ENCODE results near the gene PRSS3. TPM values are rescaled to one million over a fixed set of nuclear protein-coding genes. Genes with fewer than 3 reads are reported as not detected.
"Not testable (repeated sequence)": the region's sequence is repeated elsewhere in the genome, so short reads cannot be mapped to it uniquely, and the experiment has no call there.

PRSS3 gene
- total and polyA plus RNA-seq, 4 experiments from 2014 or later, result not detected

- Histone ChIP-seq H3K9me3 (ENCODE audit: control insufficient read depth in 1 of 2, low read length in 2 of 2) (no peaks in the 10 kb centered on the region), H3K4me1 (ENCODE audit: insufficient read depth, low read length) (peaks cover 39% of the 10 kb centered on the region), H3K27ac (ENCODE audit: low read depth, low read length) (peak overlapping the region; percentile 89), H3K27me3 (ENCODE audit: insufficient read depth, low read length) (no peaks in the 10 kb centered on the region), H3K36me3 (ENCODE audit: insufficient read depth, low read length) (no peaks in the 10 kb centered on the region), H3K4me3 (ENCODE audit: low read length in 2 of 2) (peak overlapping the region; percentile 64 to 85)
- Mint-ChIP-seq H3K27ac (peak overlapping the region in 5 of 7 donors; percentile 51 to 96 (median 72)), H3K27me3 (no peaks in the 10 kb centered on the region), H3K36me3 (peaks cover 0 to 10% of the 10 kb centered on the region in 2 donors), H3K4me1 (peaks cover 30 to 59% (median 44%) of the 10 kb centered on the region in 4 donors), H3K9me3 (peaks cover 0 to 2% (median 0%) of the 10 kb centered on the region in 8 donors), H3K4me3 (peak overlapping the region; percentile 82 to 99 (median 96))
- ChIA-PET POLR2A (ENCODE audit: partially characterized antibody) (interaction anchor here (0.8 to 1.8 kb wide), 4 partner anchors 10 to 231 kb away, joined by 3 to 9 read pairs (median 6); partner anchors contain the start of gene UBAP2), CTCF (ENCODE audit: partially characterized antibody) (interaction anchor here (1.6 kb wide), 1 partner anchor 35 kb away, joined by 4 read pairs; no protein-coding TSS in a partner anchor)
- DNase-seq, result peak; percentile 46 to 66 (median 57)
- intact Hi-C loops (cut with micrococcal nuclease), result loop anchor here (1.0 to 10.0 kb wide), 9 partner anchors 231 to 795 kb away; partner anchors contain the start of genes BAG1, CHMP5, DNAI1 and DNAJA1
Observed at GRCh38 chr9:33817327-33818166, 22.2 kb downstream of the PRSS3 start.

- Histone ChIP-seq H3K4me3 (ENCODE audit: low read length in 2 of 2) (peak overlapping the region; percentile 44 to 85), H3K9me3 (ENCODE audit: control insufficient read depth in 1 of 2, low read length in 2 of 2) (no peaks in the 10 kb centered on the region), H3K27me3 (ENCODE audit: insufficient read depth, low read length) (no peaks in the 10 kb centered on the region), H3K4me1 (ENCODE audit: insufficient read depth, low read length) (peaks cover 39% of the 10 kb centered on the region), H3K36me3 (ENCODE audit: insufficient read depth, low read length) (no peaks in the 10 kb centered on the region), H3K27ac (ENCODE audit: low read depth, low read length) (peak overlapping the region; percentile 89)
- Mint-ChIP-seq H3K9me3 (peaks cover 0 to 2% (median 0%) of the 10 kb centered on the region in 8 donors), H3K27ac (peak overlapping the region; percentile 86 to 99 (median 96)), H3K27me3 (no peaks in the 10 kb centered on the region), H3K4me1 (peaks cover 30 to 59% (median 44%) of the 10 kb centered on the region in 4 donors), H3K4me3 (peak overlapping the region; percentile 91 to 99 (median 96)), H3K36me3 (peaks cover 0 to 10% of the 10 kb centered on the region in 2 donors)
- DNase-seq, result peak in 2 of 5 donors; percentile 3 to 7
- POLR2A ChIA-PET (ENCODE audit: partially characterized antibody), result interaction anchor here (0.5 to 1.7 kb wide), 4 partner anchors 9 to 359 kb away, joined by 3 to 9 read pairs (median 4); partner anchors contain the start of gene UBAP2
- intact Hi-C loops (cut with micrococcal nuclease), result loop anchor here (5.0 to 10.0 kb wide), 6 partner anchors 401 to 794 kb away; partner anchors contain the start of genes BAG1, CHMP5, DNAI1 and DNAJA1
- CTCF ChIA-PET (ENCODE audit: partially characterized antibody), result interaction anchor here (0.9 to 1.6 kb wide), 2 partner anchors 32 to 34 kb away, joined by 3 to 4 read pairs; no protein-coding TSS in a partner anchor
Observed at GRCh38 chr9:33818167-33818846, 22.9 kb downstream of the PRSS3 start.

- Mint-ChIP-seq H3K27ac (peak overlapping the region; percentile 86 to 99 (median 96)), H3K36me3 (peaks cover 0 to 10% of the 10 kb centered on the region in 2 donors), H3K4me3 (peak overlapping the region; percentile 91 to 99 (median 96)), H3K27me3 (no peaks in the 10 kb centered on the region), H3K9me3 (peaks cover 0 to 2% (median 0%) of the 10 kb centered on the region in 8 donors), H3K4me1 (peaks cover 27 to 59% (median 41%) of the 10 kb centered on the region in 4 donors)
- Histone ChIP-seq H3K27ac (ENCODE audit: low read depth, low read length) (peak overlapping the region; percentile 89), H3K4me3 (ENCODE audit: low read length in 2 of 2) (peak overlapping the region; percentile 44 to 85), H3K27me3 (ENCODE audit: insufficient read depth, low read length) (no peaks in the 10 kb centered on the region), H3K4me1 (ENCODE audit: insufficient read depth, low read length) (peaks cover 39% of the 10 kb centered on the region), H3K36me3 (ENCODE audit: insufficient read depth, low read length) (no peaks in the 10 kb centered on the region), H3K9me3 (ENCODE audit: control insufficient read depth in 1 of 2, low read length in 2 of 2) (no peaks in the 10 kb centered on the region)
- no peak for DNase-seq
- CTCF ChIA-PET (ENCODE audit: partially characterized antibody), result interaction anchor here (0.9 to 1.6 kb wide), 2 partner anchors 31 to 33 kb away, joined by 3 to 4 read pairs; no protein-coding TSS in a partner anchor
- POLR2A ChIA-PET (ENCODE audit: partially characterized antibody), result interaction anchor here (1.6 to 1.7 kb wide), 2 partner anchors 25 to 230 kb away, joined by 4 to 9 read pairs; partner anchors contain the start of gene UBAP2
- intact Hi-C loops (cut with micrococcal nuclease), result loop anchor here (5.0 to 10.0 kb wide), 6 partner anchors 402 to 794 kb away; partner anchors contain the start of genes BAG1, CHMP5, DNAI1 and DNAJA1
Observed at GRCh38 chr9:33818847-33819500, 23.6 kb downstream of the PRSS3 start.

GRCh38 chr9:33820231-33820745, 24.9 kb downstream of the PRSS3 start:
- Histone ChIP-seq H3K27ac (ENCODE audit: low read depth, low read length) (no peak overlapping the region), H3K27me3 (ENCODE audit: insufficient read depth, low read length) (no peaks in the 10 kb centered on the region), H3K9me3 (ENCODE audit: control insufficient read depth in 1 of 2, low read length in 2 of 2) (no peaks in the 10 kb centered on the region), H3K4me3 (ENCODE audit: low read length in 2 of 2) (no peak overlapping the region), H3K4me1 (ENCODE audit: insufficient read depth, low read length) (peaks cover 39% of the 10 kb centered on the region), H3K36me3 (ENCODE audit: insufficient read depth, low read length) (no peaks in the 10 kb centered on the region)
- H3K9me3 Mint-ChIP-seq, result peaks cover 0 to 2% (median 0%) of the 10 kb centered on the region in 8 donors
- ChIA-PET CTCF (ENCODE audit: partially characterized antibody) (no interaction called here), POLR2A (ENCODE audit: partially characterized antibody) (no interaction called here)
- H3K27me3 Mint-ChIP-seq, result no peaks in the 10 kb centered on the region
- peak overlapping the region in 7 of 8 donors; percentile 13 to 83 (median 51) for H3K4me3 Mint-ChIP-seq
- H3K4me1 Mint-ChIP-seq, result peaks cover 24 to 49% (median 35%) of the 10 kb centered on the region in 4 donors
- H3K36me3 Mint-ChIP-seq, result peaks cover 0 to 10% of the 10 kb centered on the region in 2 donors
- intact Hi-C loops (cut with micrococcal nuclease), result no loop called here
- DNase-seq, result no peak
- H3K27ac Mint-ChIP-seq, result peak overlapping the region in 4 of 7 donors; percentile 8 to 96 (median 44)

- POLR2A ChIA-PET (ENCODE audit: partially characterized antibody), result no interaction called here
- Mint-ChIP-seq H3K9me3 (no peaks in the 10 kb centered on the region), H3K4me1 (peaks cover 14 to 31% (median 21%) of the 10 kb centered on the region in 4 donors), H3K27ac (peak overlapping the region in 1 of 7 donors; percentile 7), H3K36me3 (peaks cover 0 to under 1% of the 10 kb centered on the region in 2 donors), H3K4me3 (no peak overlapping the region), H3K27me3 (no peaks in the 10 kb centered on the region)
- CTCF ChIA-PET (ENCODE audit: partially characterized antibody), result interaction anchor here (1.4 to 1.9 kb wide), 3 partner anchors 10 to 28 kb away, joined by 3 to 5 read pairs (median 5); no protein-coding TSS in a partner anchor
- intact Hi-C loops (cut with micrococcal nuclease), result no loop called here
- no peak overlapping the region for H3K4me3 ChIP-seq (ENCODE audit: low read length in 2 of 2)
- no peaks in the 10 kb centered on the region for H3K27me3 ChIP-seq (ENCODE audit: insufficient read depth, low read length)
- no peak for DNase-seq
- no peak overlapping the region for H3K27ac ChIP-seq (ENCODE audit: low read depth, low read length)
- H3K4me1 ChIP-seq (ENCODE audit: insufficient read depth, low read length), result peaks cover 26% of the 10 kb centered on the region
- no peaks in the 10 kb centered on the region for H3K9me3 ChIP-seq (ENCODE audit: control insufficient read depth in 1 of 2, low read length in 2 of 2)
- no peaks in the 10 kb centered on the region for H3K36me3 ChIP-seq (ENCODE audit: insufficient read depth, low read length)
Observed at GRCh38 chr9:33823801-33824200, 28.4 kb downstream of the PRSS3 start.

- H3K27ac Mint-ChIP-seq; intact Hi-C loops (cut with micrococcal nuclease); DNase-seq; H3K4me1 ChIP-seq (ENCODE audit: insufficient read depth, low read length); H3K36me3 ChIP-seq (ENCODE audit: insufficient read depth, low read length); H3K4me3 ChIP-seq (ENCODE audit: low read length in 2 of 2); H3K4me3 Mint-ChIP-seq; H3K36me3 Mint-ChIP-seq; H3K27ac ChIP-seq (ENCODE audit: low read depth, low read length); H3K27me3 ChIP-seq (ENCODE audit: insufficient read depth, low read length); H3K27me3 Mint-ChIP-seq; H3K9me3 ChIP-seq (ENCODE audit: control insufficient read depth in 1 of 2, low read length in 2 of 2); H3K9me3 Mint-ChIP-seq: not testable (repeated sequence)
- ChIA-PET POLR2A (ENCODE audit: partially characterized antibody) (interaction anchor here (0.7 kb wide), 1 partner anchor 9 kb away, joined by 3 read pairs; no protein-coding TSS in a partner anchor), CTCF (ENCODE audit: partially characterized antibody) (interaction anchor here (0.6 to 1.6 kb wide), 2 partner anchors 14 to 49 kb away, joined by 4 read pairs; no protein-coding TSS in a partner anchor)
- peaks cover 0 to 10% (median 4%) of the 10 kb centered on the region in 4 donors for H3K4me1 Mint-ChIP-seq
Observed at GRCh38 chr9:33827285-33827684, 31.9 kb downstream of the PRSS3 start.
